GM13977 (cell line): ENCODE measurements around the gene GALNT5.

Experiments used
- DNase-seq: peaks from one replicate; pipeline ENCODE4 v3.0.0; 2012; ENCODE audit warnings: low spot score
- CTCF ChIP-seq: IDR thresholded peaks from 2 replicates; pipeline ENCODE4 v1.5.1; 2012; ENCODE audit warnings: mild to moderate bottlenecking, control low read depth; ENCODE audit not compliant: insufficient read depth; ENCODE audit errors: extremely low read depth, missing control alignments
- in situ Hi-C: fragments of 300-500 bp; cut with MboI; formaldehyde crosslinking; loops from one replicate; pipeline ENCODE4 v1.12.0; 2022; ENCODE audit warnings: low sequenced_read_pairs, low pct_unique_long_range_greater_than_20kb, mixed read lengths, inconsistent platforms; ENCODE audit not compliant: unreplicated experiment

Gene GALNT5

GRCh38 chr2:157281316-157281715 is 23.8 kb downstream of the GALNT5 start:
- no peak for TF ChIP-seq CTCF
- in situ Hi-C loops = no loop called here
- DNase-seq = no peak

GRCh38 chr2:157283468-157283867 is 26.0 kb downstream of the GALNT5 start:
- in situ Hi-C loops = no loop called here
- no peak for DNase-seq
- TF ChIP-seq CTCF = no peak

DNA sequence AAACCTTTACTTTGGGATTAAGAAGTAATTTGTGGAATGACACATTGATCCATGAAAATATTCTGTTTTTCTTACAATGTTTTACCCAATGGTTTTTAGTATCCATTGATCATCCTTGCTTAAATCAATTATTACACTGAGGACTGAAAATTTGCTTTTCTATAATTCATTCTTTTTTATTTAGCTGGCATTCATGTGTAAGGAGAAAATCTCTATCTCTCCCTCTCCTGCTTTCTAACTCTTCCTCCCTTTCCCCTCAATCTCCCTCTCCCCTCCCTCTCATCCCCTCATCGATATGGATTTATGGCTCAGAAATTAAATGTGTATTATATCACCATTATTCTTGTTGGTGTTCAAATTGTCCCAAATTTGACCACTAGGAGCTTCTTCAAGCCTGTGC is 29.7 kb downstream of the GALNT5 start:
- TF ChIP-seq CTCF = no peak
- no peak for DNase-seq
- in situ Hi-C loops = no loop called here

DNA sequence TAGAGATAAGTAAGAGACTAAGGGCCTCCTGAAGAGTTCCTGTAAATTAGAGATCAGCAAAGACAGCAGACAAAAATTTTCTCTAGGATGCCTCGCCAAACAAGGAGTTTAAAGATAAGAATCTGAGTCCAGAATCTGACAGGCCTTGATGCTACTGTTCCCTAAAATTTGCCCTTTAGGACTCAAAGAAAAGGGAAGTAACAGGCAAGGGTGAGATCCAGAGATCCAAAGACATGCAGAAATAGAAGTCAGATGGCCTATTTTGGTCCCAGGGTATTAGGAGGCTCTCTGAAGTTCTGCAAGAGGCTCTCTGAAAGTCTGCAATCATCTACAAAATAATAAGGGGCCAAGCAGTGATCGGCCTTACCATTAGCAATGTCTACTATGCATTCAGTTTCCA is 33.0 kb downstream of the GALNT5 start:
- DNase-seq = no peak
- in situ Hi-C loops = no loop called here
- TF ChIP-seq CTCF = no peak

DNA sequence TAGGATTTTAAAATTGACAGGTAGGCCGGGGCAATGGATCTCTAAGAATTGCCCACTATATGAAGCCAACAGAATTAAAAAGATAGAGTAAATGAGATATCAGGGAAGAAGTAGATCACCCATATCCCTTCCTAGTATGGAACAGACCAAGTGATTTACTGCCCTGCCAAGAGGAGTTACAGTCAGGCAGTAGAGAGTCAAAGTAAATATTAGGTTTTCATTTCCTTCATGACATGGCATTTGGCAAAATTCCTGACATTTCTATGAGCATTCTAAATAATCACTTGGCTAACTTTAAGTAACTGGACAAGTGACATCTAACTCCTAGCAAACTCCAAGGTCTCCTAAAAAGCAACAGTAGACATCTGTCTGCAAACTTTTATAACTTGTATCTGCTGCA is 33.5 kb downstream of the GALNT5 start:
- in situ Hi-C loops = no loop called here
- no peak for DNase-seq

DNA sequence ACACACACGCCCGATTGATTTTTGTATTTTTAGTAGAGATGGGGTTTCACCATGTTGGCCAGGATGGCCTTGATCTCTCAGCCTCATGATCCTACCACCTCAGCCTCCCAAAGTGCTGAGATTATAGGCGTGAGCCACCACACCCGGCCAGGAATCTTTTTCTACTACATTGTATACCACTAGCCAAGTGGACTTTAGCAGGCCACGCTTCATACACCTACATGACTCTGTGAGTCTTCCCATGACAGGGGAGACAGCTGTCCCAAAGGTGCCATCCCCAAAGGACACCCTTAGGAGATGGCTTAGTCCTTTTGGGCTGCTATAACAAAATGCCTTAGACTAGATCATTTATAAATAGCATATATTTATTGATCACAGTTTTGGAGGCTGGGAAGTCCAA is 35.3 kb downstream of the GALNT5 start:
- no peak for TF ChIP-seq CTCF
- in situ Hi-C loops = no loop called here
- DNase-seq = no peak

More for the DNA sequence above, 33.5 kb downstream of the GALNT5 start:
- no peak for TF ChIP-seq CTCF

- no peak for DNase-seq
- in situ Hi-C loops = no loop called here
- no peak for TF ChIP-seq CTCF
Observed at GRCh38 chr2:157296490-157296889, 39.0 kb downstream of the GALNT5 start.
